HG03135 (cell line): Measurements from ENCODE around the gene BCAS1.

Source experiments
- ATAC-seq: cut with Tn5 transposase; IDR thresholded peaks from one replicate; pipeline ENCODE4 v1.9.1; 2021; ENCODE audit warnings: mild to moderate bottlenecking, moderate library complexity; ENCODE audit not compliant: unreplicated experiment

BCAS1 gene

GRCh38 chr20:54070187-54070987 lies at the start of gene BCAS1:
Gene BCAS1, minus strand, starts transcription at chr20:54070594. Its CDS starts 11,876 bp downstream, at chr20:54058718.
- ATAC-seq = no peak

- no peak for ATAC-seq
These were observed 49.4 kb upstream of the BCAS1 start for GRCh38 chr20:54119744-54120143.

- no peak for ATAC-seq
These were observed 48.0 kb upstream of the BCAS1 start for GRCh38 chr20:54118220-54119001.

- ATAC-seq = no peak
These were observed 46.3 kb upstream of the BCAS1 start for GRCh38 chr20:54116550-54117235.

- ATAC-seq = no peak
These were observed 44.9 kb upstream of the BCAS1 start for GRCh38 chr20:54115172-54115854.

- ATAC-seq = no peak
These were observed 43.7 kb upstream of the BCAS1 start for GRCh38 chr20:54114109-54114508.

- no peak for ATAC-seq
These were observed 43.2 kb upstream of the BCAS1 start for GRCh38 chr20:54113566-54113965.

- ATAC-seq = no peak
These were observed 42.0 kb upstream of the BCAS1 start for GRCh38 chr20:54112221-54112884.

- ATAC-seq = no peak
These were observed 41.1 kb upstream of the BCAS1 start for GRCh38 chr20:54111460-54111859.

- ATAC-seq = no peak
These were observed 40.1 kb upstream of the BCAS1 start for GRCh38 chr20:54110457-54110856.

GRCh38 chr20:54110041-54110440 lies 39.6 kb upstream of the BCAS1 start:
- ATAC-seq = no peak

- no peak for ATAC-seq
These were observed 38.4 kb upstream of the BCAS1 start for GRCh38 chr20:54108817-54109216.

GRCh38 chr20:54108326-54108642 lies 37.9 kb upstream of the BCAS1 start:
- ATAC-seq = no peak

GRCh38 chr20:54107600-54108325 lies 37.4 kb upstream of the BCAS1 start:
- ATAC-seq = no peak

- ATAC-seq = no peak
These were observed 36.8 kb upstream of the BCAS1 start for GRCh38 chr20:54107181-54107580.

GRCh38 chr20:54106162-54106561 lies 35.8 kb upstream of the BCAS1 start:
- ATAC-seq = no peak

GRCh38 chr20:54105653-54106052 lies 35.3 kb upstream of the BCAS1 start:
- no peak for ATAC-seq

GRCh38 chr20:54104781-54105180 lies 34.4 kb upstream of the BCAS1 start:
- no peak for ATAC-seq

GRCh38 chr20:54103762-54104600 lies 33.6 kb upstream of the BCAS1 start:
- ATAC-seq = no peak
